ENCODE data around the gene LYST. TPM values are rescaled to one million over a fixed set of nuclear protein-coding genes. Genes with fewer than 3 reads are reported as not detected.
"Not testable (repeated sequence)": the region's sequence is repeated elsewhere in the genome, so short reads cannot be mapped to it uniquely, and the experiment has no call there.

LYST gene
- total and polyA plus RNA-seq, 10 of the 15 experiments (the other 5 are each of a cell fraction or from before 2014, with no cell fraction given), result 3.3 to 28.1 (median 5.6) TPM

GRCh38 chr1:235848251-235848650, 18.5 kb downstream of the LYST start:
- 58% methylated on average over 3 of the region's 3 CpGs for WGBS (ENCODE audit: insufficient coverage, insufficient replicate concordance, low lambda C conversion rate, missing lambda C conversion rate)
- H3K36me3 ChIP-seq (ENCODE audit: control insufficient read depth in 2 of 2, insufficient read depth in 2 of 2, low read length in 1 of 2); H3K79me2 ChIP-seq (ENCODE audit: control insufficient read depth, insufficient read depth, low read length); H3K9ac ChIP-seq (ENCODE audit: control insufficient read depth, insufficient read depth, low read length); H2AFZ ChIP-seq (ENCODE audit: control insufficient read depth, low read depth, low read length); intact Hi-C loops (cut with micrococcal nuclease; ENCODE audit: unreplicated experiment); ATAC-seq; H3K27ac ChIP-seq (ENCODE audit: control insufficient read depth, insufficient read depth); H3K4me1 ChIP-seq (ENCODE audit: control insufficient read depth, insufficient read depth, low read length); POLR2A ChIA-PET; in situ Hi-C loops (cut with MboI); H3K9me3 ChIP-seq (replicated peaks; ENCODE audit: control insufficient read depth, insufficient read depth, low read length); H4K20me1 ChIP-seq (ENCODE audit: control insufficient read depth, insufficient read depth); BruUV-seq (replicated peaks); H3K4me2 ChIP-seq (ENCODE audit: control insufficient read depth, insufficient read depth); H3K27me3 ChIP-seq (replicated peaks in 1 of 2; ENCODE audit: control insufficient read depth in 2 of 2, insufficient read depth in 2 of 2, low read length in 1 of 2); DNase-seq (ENCODE audit: low read depth, low spot score); H3K4me3 ChIP-seq; FAIRE-seq: not testable (repeated sequence)
- ChIA-PET RAD21 (ENCODE audit: unreplicated experiment) (interaction anchor here (1.3 to 1.8 kb wide), 3 partner anchors 9 to 124 kb away, joined by 4 to 6 read pairs (median 4); no protein-coding TSS in a partner anchor), CTCF (interaction anchor here (1.8 to 9.3 kb wide), 3 partner anchors 9 to 17 kb away, joined by 5 to 129 read pairs (median 8); no protein-coding TSS in a partner anchor), SMC1A (ENCODE audit: uncharacterized antibody, unreplicated experiment) (interaction anchor here (1.0 to 2.2 kb wide), 6 partner anchors 9 to 123 kb away, joined by 3 to 9 read pairs (median 3); no protein-coding TSS in a partner anchor)
- TF ChIP-seq ATF7 (IDR thresholded peaks at IDR 0.05; ENCODE audit: low read depth), result 0 out of 2 replicates have a peak, but pooled peaks have one; percentile 23

- ChIA-PET SMC1A (ENCODE audit: uncharacterized antibody, unreplicated experiment) (interaction anchor here (1.0 to 7.9 kb wide), 17 partner anchors 8 to 178 kb away, joined by 3 to 97 read pairs (median 4); partner anchors contain the start of gene LYST), RAD21 (ENCODE audit: unreplicated experiment) (interaction anchor here (1.1 to 1.5 kb wide), 2 partner anchors 10 to 101 kb away, joined by 5 to 6 read pairs; no protein-coding TSS in a partner anchor), CTCF (interaction anchor here (0.6 to 9.3 kb wide), 17 partner anchors 8 to 648 kb away, joined by 3 to 129 read pairs (median 7); partner anchors contain the start of gene LYST), POLR2A (interaction anchor here (1.1 to 1.2 kb wide), 2 partner anchors 9 to 12 kb away, joined by 3 to 4 read pairs; no protein-coding TSS in a partner anchor)
- H3K79me2 ChIP-seq (ENCODE audit: control insufficient read depth, insufficient read depth, low read length); H3K27ac ChIP-seq (ENCODE audit: control insufficient read depth, insufficient read depth); H3K4me2 ChIP-seq (ENCODE audit: control insufficient read depth, insufficient read depth); H3K9ac ChIP-seq (ENCODE audit: control insufficient read depth, insufficient read depth, low read length); H3K36me3 ChIP-seq (ENCODE audit: control insufficient read depth in 2 of 2, insufficient read depth in 2 of 2, low read length in 1 of 2); H3K4me1 ChIP-seq (ENCODE audit: control insufficient read depth, insufficient read depth, low read length); in situ Hi-C loops (cut with MboI); intact Hi-C loops (cut with micrococcal nuclease; ENCODE audit: unreplicated experiment); FAIRE-seq; H3K27me3 ChIP-seq (replicated peaks in 1 of 2; ENCODE audit: control insufficient read depth in 2 of 2, insufficient read depth in 2 of 2, low read length in 1 of 2); H3K4me3 ChIP-seq; H4K20me1 ChIP-seq (ENCODE audit: control insufficient read depth, insufficient read depth); DNase-seq (ENCODE audit: low read depth, low spot score); H2AFZ ChIP-seq (ENCODE audit: control insufficient read depth, low read depth, low read length); BruUV-seq (replicated peaks); H3K9me3 ChIP-seq (replicated peaks; ENCODE audit: control insufficient read depth, insufficient read depth, low read length): not testable (repeated sequence)
- WGBS (ENCODE audit: insufficient coverage, insufficient replicate concordance, low lambda C conversion rate, missing lambda C conversion rate), result 78% methylated on average over 5 of the region's 5 CpGs
- peak; percentile 21; the same call in 2 of the 3 replicates for ATAC-seq
- TF ChIP-seq CTCF (IDR thresholded peaks at IDR 0.05 in 2 of 3, conservative IDR thresholded peaks at IDR 0.05 in 1 of 3; ENCODE audit: control insufficient read depth in 2 of 3, extremely low read depth in 1 of 3, insufficient read depth in 1 of 3, low read depth in 3 of 3, low read length in 3 of 3), result peak in 2 of 3 experiments; percentile 15 to 22; a peak in 1 of 6 replicates
These were observed 21.0 kb downstream of the LYST start for GRCh38 chr1:235845656-235846107.
